Fibroblast of lung (primary cell): ENCODE measurements around the gene NXN. TPM values are rescaled to one million over a fixed set of nuclear protein-coding genes. Genes with fewer than 3 reads are reported as not detected.
"Not testable (repeated sequence)": the region's sequence is repeated elsewhere in the genome, so short reads cannot be mapped to it uniquely, and the experiment has no call there.

Experiments used
- DNase-seq, 2 donors: peaks; one replicate each; pipeline versions ENCODE4 v3.0.0 to v3.0.0-alpha.2; 2010; ENCODE audit warnings: low read depth in 2 of 2
- H2AFZ ChIP-seq: 2 replicates; pipeline ENCODE4 v1.5.1; 2012; ENCODE audit warnings: low read length, control low read depth, inconsistent platforms
- H3K27ac ChIP-seq: 2 replicates; pipeline ENCODE4 v1.5.1; 2011; ENCODE audit warnings: low read length, control low read depth; ENCODE audit not compliant: insufficient read depth
- H3K27me3 ChIP-seq: 2 replicates; pipeline ENCODE4 v1.5.1; 2011; ENCODE audit warnings: mild to moderate bottlenecking, low read length; ENCODE audit not compliant: control insufficient read depth, insufficient read depth
- H3K36me3 ChIP-seq: 2 replicates; pipeline ENCODE4 v1.5.1; 2011; ENCODE audit warnings: low read length; ENCODE audit not compliant: control insufficient read depth, insufficient read depth
- H3K4me1 ChIP-seq: 2 replicates; pipeline ENCODE4 v1.5.1; 2011; ENCODE audit warnings: low read length; ENCODE audit not compliant: control insufficient read depth, insufficient read depth; ENCODE audit errors: extremely low read depth
- H3K4me2 ChIP-seq: 2 replicates; pipeline ENCODE4 v1.5.1; 2011; ENCODE audit warnings: low read length, control low read depth; ENCODE audit not compliant: insufficient read depth; ENCODE audit errors: extremely low read depth
- H3K4me3 ChIP-seq, 4 experiments: fragments of 200-600 bp in 1 of 4; sonication (generic) in 1 of 4; replicated peaks in 1 of 4; 2 replicates each; pipeline ENCODE4 v1.5.1; 2011 to 2016; ENCODE audit warnings: low read length in 4 of 4, low read depth in 3 of 4, mild to moderate bottlenecking in 3 of 4, control low read depth in 2 of 4, inconsistent platforms in 1 of 4, mixed read lengths in 1 of 4; ENCODE audit not compliant: insufficient read depth in 1 of 4; ENCODE audit errors: control extremely low read depth in 1 of 4
- H3K79me2 ChIP-seq: 2 replicates; pipeline ENCODE4 v1.5.1; 2012; ENCODE audit warnings: mild to moderate bottlenecking, low read length, inconsistent platforms; ENCODE audit not compliant: control insufficient read depth, insufficient read depth
- H3K9ac ChIP-seq: 2 replicates; pipeline ENCODE4 v1.5.1; 2011; ENCODE audit warnings: mild to moderate bottlenecking, low read length, control low read depth; ENCODE audit not compliant: insufficient read depth
- H3K9me3 ChIP-seq: 2 replicates; pipeline ENCODE4 v1.5.1; 2012; ENCODE audit warnings: low read depth, low read length; ENCODE audit not compliant: control insufficient read depth, insufficient read depth
- H4K20me1 ChIP-seq: 2 replicates; pipeline ENCODE4 v1.5.1; 2011; ENCODE audit warnings: low read length; ENCODE audit not compliant: control insufficient read depth, insufficient read depth; ENCODE audit errors: extremely low read depth
- CTCF ChIP-seq, 2 donors: IDR thresholded peaks in 1 of 2; conservative IDR thresholded peaks in 1 of 2; 1 replicate in 1 of 2; 2 replicates in 1 of 2; pipeline ENCODE4 v1.5.1; 2011 to 2012; ENCODE audit warnings: low read length in 2 of 2, control low read depth in 1 of 2, inconsistent platforms in 1 of 2, low read depth in 1 of 2, mild to moderate bottlenecking in 1 of 2
- EZH2 ChIP-seq: IDR thresholded peaks from 2 replicates; pipeline ENCODE4 v1.5.1; 2012; ENCODE audit warnings: low read length, control low read depth, mild to moderate bottlenecking; ENCODE audit errors: missing control alignments
- polyA plus RNA-seq, 2 donors: library from polyadenylated mRNA; depleted of rRNA in 1 of 2; stranded (reverse) in 1 of 2; unstranded in 1 of 2; fragments of >200 nt; gene quantifications; 2 replicates each; pipeline ENCODE4 v1.2.1, GENCODE V29; 2011 to 2012; ENCODE audit warnings: missing spikeins in 1 of 2
- total RNA-seq: library from RNA; depleted of rRNA; stranded (reverse); fragments of >200 nt; gene quantifications from 2 replicates; pipeline ENCODE4 v1.2.1, GENCODE V29; 2014

NXN gene
- total and polyA plus RNA-seq, 2 donors (not counting 1 experiment from before 2014, with no cell fraction given): 38.5 to 53.8 TPM

GRCh38 chr17:792277-792676 lies 187.3 kb downstream of the NXN start:
- H3K4me1 ChIP-seq: peaks cover 3% of the 10 kb centered on the region
- no peak overlapping the region for H3K4me2 ChIP-seq
- DNase-seq: peak; percentile 13 to 32
- H3K36me3 ChIP-seq: peaks cover 23% of the 10 kb centered on the region
- H3K9me3 ChIP-seq: no peaks in the 10 kb centered on the region
- TF ChIP-seq EZH2: no peak
- no peak for TF ChIP-seq CTCF (conservative IDR thresholded peaks at IDR 0.05 in 1 of 2, IDR thresholded peaks at IDR 0.05 in 1 of 2; ENCODE audit: low read depth in 1 of 2, low read length in 2 of 2)
- H2AFZ ChIP-seq: no peak overlapping the region
- H3K27me3 ChIP-seq: no peaks in the 10 kb centered on the region
- no peak overlapping the region for H3K9ac ChIP-seq
- H3K27ac ChIP-seq: peak overlapping the region; percentile 39
- no peaks in the 10 kb centered on the region for H4K20me1 ChIP-seq
- H3K79me2 ChIP-seq: no peaks in the 10 kb centered on the region
- H3K4me3 ChIP-seq: no peak overlapping the region

GRCh38 chr17:791829-792228 lies 187.7 kb downstream of the NXN start:
- Histone ChIP-seq H2AFZ (no peak overlapping the region), H3K4me3 (no peak overlapping the region), H3K36me3 (peaks cover 21% of the 10 kb centered on the region), H3K27ac (no peak overlapping the region), H3K9me3 (no peaks in the 10 kb centered on the region), H3K4me2 (no peak overlapping the region), H3K4me1 (peaks cover 3% of the 10 kb centered on the region), H3K27me3 (no peaks in the 10 kb centered on the region), H3K79me2 (no peaks in the 10 kb centered on the region), H3K9ac (no peak overlapping the region), H4K20me1 (no peaks in the 10 kb centered on the region)
- DNase-seq: no peak
- TF ChIP-seq CTCF (conservative IDR thresholded peaks at IDR 0.05 in 1 of 2, IDR thresholded peaks at IDR 0.05 in 1 of 2; ENCODE audit: low read depth in 1 of 2, low read length in 2 of 2): no peak
- no peak for TF ChIP-seq EZH2

GRCh38 chr17:790874-791247 lies 188.7 kb downstream of the NXN start:
- not testable (repeated sequence) for H3K79me2 ChIP-seq, H3K27me3 ChIP-seq, H4K20me1 ChIP-seq, DNase-seq, H2AFZ ChIP-seq, H3K4me1 ChIP-seq, H3K9me3 ChIP-seq, H3K27ac ChIP-seq, H3K4me2 ChIP-seq, H3K9ac ChIP-seq, H3K4me3 ChIP-seq
- peaks cover 21% of the 10 kb centered on the region for H3K36me3 ChIP-seq

- peaks cover 22% of the 10 kb centered on the region for H3K36me3 ChIP-seq
- H3K4me3 ChIP-seq, H3K4me2 ChIP-seq, H3K27me3 ChIP-seq, H3K9me3 ChIP-seq, H3K27ac ChIP-seq, H3K79me2 ChIP-seq, H2AFZ ChIP-seq, H3K4me1 ChIP-seq, H3K9ac ChIP-seq, H4K20me1 ChIP-seq: not testable (repeated sequence)
- peak in 1 of 2 donors; percentile 33 for DNase-seq
Measured at GRCh38 chr17:789931-790873, 189.4 kb downstream of the NXN start.
